Measurements from ENCODE around the gene SPNS2.
"Not testable (repeated sequence)": the region's sequence is repeated elsewhere in the genome, so short reads cannot be mapped to it uniquely, and the experiment has no call there.

SPNS2 gene

GRCh38 chr17:4573669-4574068 lies 75.0 kb downstream of the SPNS2 start:
- no peak for TF ChIP-seq ZNF274 (IDR thresholded peaks at IDR 0.05; ENCODE audit: low read depth, low read length)

GRCh38 chr17:4574448-4575045 lies 75.9 kb downstream of the SPNS2 start:
- no peak for TF ChIP-seq ZNF274 (IDR thresholded peaks at IDR 0.05; ENCODE audit: low read depth, low read length)
- H3K4me3 ChIP-seq (ENCODE audit: low read length): no peak overlapping the region

More at GRCh38 chr17:4573669-4574068, 75.0 kb downstream of the SPNS2 start:
- no peak overlapping the region for H3K4me3 ChIP-seq (ENCODE audit: low read length)

- no peak for TF ChIP-seq ZNF274 (IDR thresholded peaks at IDR 0.05; ENCODE audit: low read depth, low read length)
- no peak overlapping the region for H3K4me3 ChIP-seq (ENCODE audit: low read length)
Observed at GRCh38 chr17:4576161-4576558, 77.5 kb downstream of the SPNS2 start.

- no peak overlapping the region for H3K4me3 ChIP-seq (ENCODE audit: low read length)
- no peak for TF ChIP-seq ZNF274 (IDR thresholded peaks at IDR 0.05; ENCODE audit: low read depth, low read length)
Observed at GRCh38 chr17:4576729-4577322, 78.1 kb downstream of the SPNS2 start.

- TF ChIP-seq ZNF274 (IDR thresholded peaks at IDR 0.05; ENCODE audit: low read depth, low read length): no peak
- H3K4me3 ChIP-seq (ENCODE audit: low read length): no peak overlapping the region
Observed at GRCh38 chr17:4577386-4577993, 78.8 kb downstream of the SPNS2 start.

- not testable (repeated sequence) for H3K4me3 ChIP-seq (ENCODE audit: low read length)
Observed at GRCh38 chr17:4578349-4578748, 79.7 kb downstream of the SPNS2 start.

GRCh38 chr17:4579678-4580077 lies 81.0 kb downstream of the SPNS2 start:
- H3K4me3 ChIP-seq (ENCODE audit: low read length): no peak overlapping the region
- no peak for TF ChIP-seq ZNF274 (IDR thresholded peaks at IDR 0.05; ENCODE audit: low read depth, low read length)

- no peak overlapping the region for H3K4me3 ChIP-seq (ENCODE audit: low read length)
- TF ChIP-seq ZNF274 (IDR thresholded peaks at IDR 0.05; ENCODE audit: low read depth, low read length): no peak
Observed at GRCh38 chr17:4580291-4580690, 81.6 kb downstream of the SPNS2 start.

- TF ChIP-seq ZNF274 (IDR thresholded peaks at IDR 0.05; ENCODE audit: low read depth, low read length): no peak
- no peak overlapping the region for H3K4me3 ChIP-seq (ENCODE audit: low read length)
Observed at GRCh38 chr17:4582101-4582501, 83.4 kb downstream of the SPNS2 start.

- TF ChIP-seq ZNF274 (IDR thresholded peaks at IDR 0.05; ENCODE audit: low read depth, low read length): no peak
- H3K4me3 ChIP-seq (ENCODE audit: low read length): no peak overlapping the region
Observed at GRCh38 chr17:4582691-4583090, 84.0 kb downstream of the SPNS2 start.

- no peak overlapping the region for H3K4me3 ChIP-seq (ENCODE audit: low read length)
- TF ChIP-seq ZNF274 (IDR thresholded peaks at IDR 0.05; ENCODE audit: low read depth, low read length): no peak
Observed at GRCh38 chr17:4583206-4583605, 84.5 kb downstream of the SPNS2 start.

GRCh38 chr17:4583782-4584100 lies 85.1 kb downstream of the SPNS2 start:
- no peak for TF ChIP-seq ZNF274 (IDR thresholded peaks at IDR 0.05; ENCODE audit: low read depth, low read length)
- no peak overlapping the region for H3K4me3 ChIP-seq (ENCODE audit: low read length)

GRCh38 chr17:4584101-4584916 lies 85.6 kb downstream of the SPNS2 start, which contains the start of gene SMTNL2:
Gene SMTNL2, plus strand, starts transcription at chr17:4584529. Its CDS starts 77 bp downstream, at chr17:4584606.
- TF ChIP-seq ZNF274 (IDR thresholded peaks at IDR 0.05; ENCODE audit: low read depth, low read length): no peak
- no peak within 1 kb of the TSS for H3K4me3 ChIP-seq (ENCODE audit: low read length)

GRCh38 chr17:4584917-4585637 lies 86.4 kb downstream of the SPNS2 start:
- H3K4me3 ChIP-seq (ENCODE audit: low read length): no peak overlapping the region

More at GRCh38 chr17:4584917-4585637, 86.4 kb downstream of the SPNS2 start:
- no peak for TF ChIP-seq ZNF274 (IDR thresholded peaks at IDR 0.05; ENCODE audit: low read depth, low read length)

Data from GM08714 (cell line).